GM21390 (cell line): Measurements from ENCODE around the gene NOM1.
A peak's percentile ranks its signal among the peaks of the same experiment; 100 is the strongest.
"Not testable (repeated sequence)": the region's sequence is repeated elsewhere in the genome, so short reads cannot be mapped to it uniquely, and the experiment has no call there.

ENCODE experiments used
- ATAC-seq: cut with Tn5 transposase; IDR thresholded peaks from one replicate; pipeline ENCODE4 v1.9.1; 2021; ENCODE audit not compliant: unreplicated experiment

Gene NOM1

GRCh38 chr7:156949541-156950380 is at the start of gene NOM1:
TSS of gene NOM1 (plus strand) at chr7:156949712. CDS start at chr7:156949738, 26 bp downstream.
- peak; percentile 95 for ATAC-seq

GRCh38 chr7:156900093-156900492 is 49.4 kb upstream of the NOM1 start:
- ATAC-seq: not testable (repeated sequence)

GRCh38 chr7:156903232-156903909 is 46.1 kb upstream of the NOM1 start:
- no peak for ATAC-seq

- ATAC-seq: no peak
Observed at GRCh38 chr7:156906200-156906649, 43.3 kb upstream of the NOM1 start.

- no peak for ATAC-seq
Observed at GRCh38 chr7:156907656-156908055, 41.9 kb upstream of the NOM1 start.

- not testable (repeated sequence) for ATAC-seq
Observed at GRCh38 chr7:156909574-156910252, 39.8 kb upstream of the NOM1 start.

GRCh38 chr7:156918635-156919034 is 30.9 kb upstream of the NOM1 start:
- ATAC-seq: peak; percentile 46

GRCh38 chr7:156919132-156919713 is 30.3 kb upstream of the NOM1 start:
- ATAC-seq: no peak

GRCh38 chr7:156920076-156920475 is 29.4 kb upstream of the NOM1 start:
- no peak for ATAC-seq

- not testable (repeated sequence) for ATAC-seq
Observed at GRCh38 chr7:156920487-156921373, 28.8 kb upstream of the NOM1 start.

- not testable (repeated sequence) for ATAC-seq
Observed at GRCh38 chr7:156922304-156922703, 27.2 kb upstream of the NOM1 start.

- ATAC-seq: not testable (repeated sequence)
Observed at GRCh38 chr7:156925821-156926220, 23.7 kb upstream of the NOM1 start.

- no peak for ATAC-seq
Observed at GRCh38 chr7:156927571-156928405, 21.7 kb upstream of the NOM1 start.

- ATAC-seq: no peak
Observed at GRCh38 chr7:156928406-156928747, 21.1 kb upstream of the NOM1 start.

GRCh38 chr7:156929789-156930539 is 19.5 kb upstream of the NOM1 start:
- no peak for ATAC-seq

GRCh38 chr7:156932006-156932405 is 17.5 kb upstream of the NOM1 start:
- ATAC-seq: no peak

- no peak for ATAC-seq
Observed at GRCh38 chr7:156935250-156935649, 14.3 kb upstream of the NOM1 start.

GRCh38 chr7:156936766-156937165 is 12.7 kb upstream of the NOM1 start:
- ATAC-seq: not testable (repeated sequence)
